Psoas muscle (tissue), 8 donors: ENCODE measurements around the gene ZNF699. TPM values are rescaled to one million over a fixed set of nuclear protein-coding genes. Genes with fewer than 3 reads are reported as not detected.
"Not testable (repeated sequence)": the region's sequence is repeated elsewhere in the genome, so short reads cannot be mapped to it uniquely, and the experiment has no call there.

ENCODE experiments used
- ATAC-seq, 4 donors: fragments of 200-7000 bp; cut with Tn5 transposase; one replicate each; pipeline ENCODE4 v1.9.1; 2020; ENCODE audit warnings: moderate library complexity in 3 of 4, mild to moderate bottlenecking in 2 of 4
- DNase-seq, 2 donors: peaks; one replicate each; pipeline ENCODE4 v3.0.0-alpha.2; 2020
- H3K27ac ChIP-seq: fragments of 200-600 bp; one replicate; pipeline ENCODE4 v1.8.0; 2022
- H3K27me3 ChIP-seq, 3 donors: fragments of 200-600 bp in 1 of 3; one replicate each; pipeline versions ENCODE4 v1.6.1 to v1.8.0; 2013 to 2022; ENCODE audit warnings: low read length in 2 of 3, mild to moderate bottlenecking in 2 of 3, moderate library complexity in 1 of 3; ENCODE audit not compliant: insufficient read depth in 3 of 3
- H3K36me3 ChIP-seq, 2 donors: fragments of 200-600 bp in 1 of 2; one replicate each; pipeline versions ENCODE4 v1.6.1 to v1.8.0; 2013 to 2022; ENCODE audit warnings: low read depth in 1 of 2, mild to moderate bottlenecking in 1 of 2, moderate library complexity in 1 of 2; ENCODE audit not compliant: insufficient read depth in 1 of 2
- H3K4me1 ChIP-seq: fragments of 200-600 bp; one replicate; pipeline ENCODE4 v1.8.0; 2022
- H3K4me3 ChIP-seq: fragments of 200-600 bp; one replicate; pipeline ENCODE4 v1.8.0; 2022; ENCODE audit warnings: mild to moderate bottlenecking
- H3K9me3 ChIP-seq: fragments of 200-600 bp; one replicate; pipeline ENCODE4 v1.8.0; 2022
- WGBS, 3 donors: extraction: QIAGEN DNeasy Blood & Tissue Kit; methylation state at CpG; one replicate each; pipeline versions ENCODE4 v1.1.6 to v1.1.7; 2013; 5-methylcytosine and 5-hydroxymethylcytosine counted together
- intact Hi-C, 2 donors: fragments of 100-400 bp; cut with DNase I; formaldehyde crosslinking; loops; one replicate each; pipeline versions ENCODE4 v1.11.0 to v1.14.2; 2022
- polyA plus RNA-seq, 3 donors: library from polyadenylated mRNA; stranded (reverse); fragments of 200-250 nt; gene quantifications; one replicate each; pipeline ENCODE4 v1.2.3, GENCODE V29; 2013
- total RNA-seq, 4 donors: library from RNA; stranded (reverse); fragmentation: NEBNext Ultra II Directional in 2 of 4; extraction: Animal tissue kit (Norgen Biotek cat#: 25700) in 2 of 4; gene quantifications; one replicate each; pipeline versions ENCODE4 v1.2.1 to v1.2.4, GENCODE V29; 2021 to 2023
- TF ChIP-seq, protein P1 (sequence below): fragments of 200-600 bp; IDR thresholded peaks from one replicate; pipeline ENCODE4 v1.8.0; 2022; ENCODE audit warnings: antibody characterized with exemption
- donor health status: healthy with polysubstance abuse.
- donor health status: DM: no; HTN: no; CAD: no; lungs with moderate emphysema.
- donor health status: Bipolar disorder and iron deficiency.
- donor health status: healthy.
- donor health status: DM: yes; HTN: yes; CAD: no.
- donor health status: DM: no; HTN: no; CAD: no.
- donor health status: DM: no; HTN: no; CAD: no.
- donor health status: DM: yes; HTN: yes; CAD: no.

The ZNF699 gene
- total and polyA plus RNA-seq, 7 donors: 0.15 to 2.9 (median 1.8) TPM

GRCh38 chr19:9324584-9324962, 14.9 kb upstream of the ZNF699 start:
- H3K4me3 ChIP-seq: peak overlapping the region; percentile 93
- H3K27ac ChIP-seq: peak overlapping the region; percentile 82
- 32 to 55% (median 47%) methylated on average over 9 of the region's 9 CpGs for WGBS, 3 donors
- H3K27me3 ChIP-seq: no peaks in the 10 kb centered on the region
- intact Hi-C loops: no loop called here
- H3K9me3 ChIP-seq: peaks cover 52% of the 10 kb centered on the region
- H3K4me1 ChIP-seq: peaks cover 5% of the 10 kb centered on the region
- no peak for DNase-seq
- TF ChIP-seq, protein P1, sequence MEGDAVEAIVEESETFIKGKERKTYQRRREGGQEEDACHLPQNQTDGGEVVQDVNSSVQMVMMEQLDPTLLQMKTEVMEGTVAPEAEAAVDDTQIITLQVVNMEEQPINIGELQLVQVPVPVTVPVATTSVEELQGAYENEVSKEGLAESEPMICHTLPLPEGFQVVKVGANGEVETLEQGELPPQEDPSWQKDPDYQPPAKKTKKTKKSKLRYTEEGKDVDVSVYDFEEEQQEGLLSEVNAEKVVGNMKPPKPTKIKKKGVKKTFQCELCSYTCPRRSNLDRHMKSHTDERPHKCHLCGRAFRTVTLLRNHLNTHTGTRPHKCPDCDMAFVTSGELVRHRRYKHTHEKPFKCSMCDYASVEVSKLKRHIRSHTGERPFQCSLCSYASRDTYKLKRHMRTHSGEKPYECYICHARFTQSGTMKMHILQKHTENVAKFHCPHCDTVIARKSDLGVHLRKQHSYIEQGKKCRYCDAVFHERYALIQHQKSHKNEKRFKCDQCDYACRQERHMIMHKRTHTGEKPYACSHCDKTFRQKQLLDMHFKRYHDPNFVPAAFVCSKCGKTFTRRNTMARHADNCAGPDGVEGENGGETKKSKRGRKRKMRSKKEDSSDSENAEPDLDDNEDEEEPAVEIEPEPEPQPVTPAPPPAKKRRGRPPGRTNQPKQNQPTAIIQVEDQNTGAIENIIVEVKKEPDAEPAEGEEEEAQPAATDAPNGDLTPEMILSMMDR: no peak
- H3K36me3 ChIP-seq: no peaks in the 10 kb centered on the region
- no peak for ATAC-seq

- no peaks in the 10 kb centered on the region for H3K36me3 ChIP-seq
- peaks cover 47% of the 10 kb centered on the region for H3K9me3 ChIP-seq
- peak within 1 kb of the TSS; percentile 82 for H3K27ac ChIP-seq
- ATAC-seq (peak; percentile 95 to 97 (median 96)), DNase-seq (peak; percentile 90 to 95)
- peak within 1 kb of the TSS; percentile 93 for H3K4me3 ChIP-seq
- no peaks in the 10 kb centered on the region for H3K27me3 ChIP-seq
- H3K4me1 ChIP-seq: peaks cover 5% of the 10 kb centered on the region
- TF ChIP-seq, protein P1: no peak
- intact Hi-C loops: no loop called here
- 0 to 1% (median 0%) methylated on average over 41 to 48 of the region's 48 CpGs for WGBS, 3 donors
Measured at GRCh38 chr19:9323919-9324583, 14.4 kb upstream of the ZNF699 start, which contains the start of gene ZNF559. Gene ZNF559, plus strand, starts transcription at chr19:9324179. Its CDS starts 14,371 bp downstream, at chr19:9338550.

GRCh38 chr19:9323557-9323918, 13.9 kb upstream of the ZNF699 start:
- Histone ChIP-seq H3K27me3 (no peaks in the 10 kb centered on the region), H3K4me3 (peak overlapping the region; percentile 93), H3K9me3 (peaks cover 42% of the 10 kb centered on the region), H3K36me3 (no peaks in the 10 kb centered on the region), H3K4me1 (peaks cover 5% of the 10 kb centered on the region), H3K27ac (peak overlapping the region; percentile 82)
- 0 to 1% (median 0%) methylated on average over 9 of the region's 9 CpGs for WGBS, 3 donors
- DNase-seq (peak; percentile 35 to 66), ATAC-seq (peak; percentile 60 to 81 (median 64))
- intact Hi-C loops: no loop called here
- TF ChIP-seq, protein P1: no peak

- H3K27me3 ChIP-seq, DNase-seq, H3K36me3 ChIP-seq, H3K4me1 ChIP-seq, ATAC-seq, H3K27ac ChIP-seq, intact Hi-C loops, H3K4me3 ChIP-seq: not testable (repeated sequence)
- 95 to 99% (median 96%) methylated on average over 10 of the region's 10 CpGs for WGBS, 3 donors
- H3K9me3 ChIP-seq: peaks cover 28% of the 10 kb centered on the region
Measured at GRCh38 chr19:9322201-9322600, 12.6 kb upstream of the ZNF699 start.

- WGBS, 3 donors: 90 to 100% (median 93%) methylated on average over 8 to 11 of the region's 14 CpGs
- intact Hi-C loops, DNase-seq: not testable (repeated sequence)
Measured at GRCh38 chr19:9321756-9322155, 12.1 kb upstream of the ZNF699 start.

More at GRCh38 chr19:9321756-9322155, 12.1 kb upstream of the ZNF699 start:
- peaks cover 25% of the 10 kb centered on the region for H3K9me3 ChIP-seq
- not testable (repeated sequence) for H3K27ac ChIP-seq, H3K4me3 ChIP-seq, ATAC-seq, H3K4me1 ChIP-seq, H3K36me3 ChIP-seq, H3K27me3 ChIP-seq
